WTC11 (cell line): ENCODE data around the gene MOSMO. TPM values are rescaled to one million over a fixed set of nuclear protein-coding genes. Genes with fewer than 3 reads are reported as not detected.

ENCODE experiments used
- ATAC-seq: fragments of 200-7000 bp; cut with Tn5 transposase; 2 replicates; pipeline ENCODE4 v1.10.0; 2021; ENCODE audit warnings: mild to moderate bottlenecking, moderate library complexity
- CTCF ChIA-PET: fragments of 300-600 bp; sonication (Branson Sonifier 250); formaldehyde crosslinking; loops from one replicate; lab custom pipeline; 2021; ENCODE audit warnings: antibody characterized with exemption; lab: Charles Lee
- POLR2A ChIA-PET: fragments of 350-600 bp; sonication (Branson Sonifier 250); formaldehyde crosslinking; loops from one replicate; lab custom pipeline; 2021; ENCODE audit warnings: antibody characterized with exemption; lab: Charles Lee
- DNase-seq: peaks from one replicate; pipeline ENCODE4 v3.0.0; 2021; ENCODE audit warnings: low spot score
- H3K27ac Mint-ChIP-seq: 2 replicates; pipeline ENCODE4 v1.8.0; 2021; ENCODE audit warnings: mixed read lengths
- H3K27me3 Mint-ChIP-seq: 2 replicates; pipeline ENCODE4 v1.8.0; 2021; ENCODE audit warnings: low read depth, mild to moderate bottlenecking, moderate library complexity, mixed read lengths
- H3K36me3 Mint-ChIP-seq: 2 replicates; pipeline ENCODE4 v1.8.0; 2021; ENCODE audit warnings: mixed read lengths
- H3K4me1 Mint-ChIP-seq: 2 replicates; pipeline ENCODE4 v1.8.0; 2022; ENCODE audit warnings: mixed read lengths
- H3K4me3 Mint-ChIP-seq: 2 replicates; pipeline ENCODE4 v1.8.0; 2021; ENCODE audit warnings: mild to moderate bottlenecking, moderate library complexity, mixed read lengths
- H3K9me3 Mint-ChIP-seq: 2 replicates; pipeline ENCODE4 v1.8.0; 2021; ENCODE audit warnings: mixed read lengths
- AR ChIP-seq: fragments of 250-450 bp; sonication (Bioruptor Pico); IDR thresholded peaks from 2 replicates; pipeline ENCODE4 v1.9.0; 2021; ENCODE audit warnings: mild to moderate bottlenecking
- ATF2 ChIP-seq: sonication (generic); formaldehyde crosslinking; IDR thresholded peaks from 2 replicates; pipeline ENCODE4 v1.8.1; 2022; ENCODE audit warnings: low read depth, missing genetic modification reagents, borderline replicate concordance
- ATF3 ChIP-seq: sonication (generic); formaldehyde crosslinking; conservative IDR thresholded peaks from 2 replicates; pipeline ENCODE4 v1.8.1; 2022; ENCODE audit warnings: mild to moderate bottlenecking, missing genetic modification reagents
- CBFB ChIP-seq: sonication (generic); formaldehyde crosslinking; IDR thresholded peaks from 2 replicates; pipeline ENCODE4 v1.8.1; 2022; ENCODE audit warnings: mild to moderate bottlenecking, low read depth, missing genetic modification reagents
- EMX1 ChIP-seq: fragments of 250-450 bp; sonication (Bioruptor Pico); IDR thresholded peaks from 2 replicates; pipeline ENCODE4 v1.8.0; 2021; ENCODE audit warnings: mild to moderate bottlenecking
- GRHL2 ChIP-seq: fragments of 250-450 bp; sonication (Bioruptor Pico); IDR thresholded peaks from 2 replicates; pipeline ENCODE4 v1.8.0; 2022; ENCODE audit warnings: mild to moderate bottlenecking, moderate library complexity; ENCODE audit not compliant: insufficient replicate concordance, severe bottlenecking
- HMGXB4 ChIP-seq: sonication (generic); formaldehyde crosslinking; IDR thresholded peaks from 2 replicates; pipeline ENCODE4 v1.8.1; 2023; ENCODE audit warnings: mild to moderate bottlenecking, moderate library complexity, missing genetic modification reagents
- JAZF1 ChIP-seq: fragments of 250-450 bp; sonication (Bioruptor Pico); IDR thresholded peaks from 2 replicates; pipeline ENCODE4 v1.9.0; 2021; ENCODE audit warnings: moderate library complexity, mild to moderate bottlenecking, inconsistent platforms
- NFE2L1 ChIP-seq: sonication (generic); formaldehyde crosslinking; IDR thresholded peaks from 2 replicates; pipeline ENCODE4 v1.8.1; 2023; ENCODE audit warnings: missing genetic modification reagents
- NFYB ChIP-seq: sonication (generic); formaldehyde crosslinking; conservative IDR thresholded peaks from 2 replicates; pipeline ENCODE4 v1.8.0; 2022; ENCODE audit warnings: low read depth, missing genetic modification reagents
- PREB ChIP-seq: sonication (generic); formaldehyde crosslinking; IDR thresholded peaks from 2 replicates; pipeline ENCODE4 v1.8.1; 2022; ENCODE audit warnings: mild to moderate bottlenecking, missing genetic modification reagents, moderate library complexity, borderline replicate concordance
- PRRX2 ChIP-seq: fragments of 250-450 bp; sonication (Bioruptor Pico); IDR thresholded peaks from 2 replicates; pipeline ENCODE4 v1.8.0; 2021; ENCODE audit warnings: mild to moderate bottlenecking
- SOX15 ChIP-seq: fragments of 250-450 bp; sonication (Bioruptor Pico); IDR thresholded peaks from 2 replicates; pipeline ENCODE4 v1.9.0; 2021; ENCODE audit warnings: mild to moderate bottlenecking
- ZNF232 ChIP-seq: sonication (generic); formaldehyde crosslinking; IDR thresholded peaks from 2 replicates; pipeline ENCODE4 v1.8.0; 2022; ENCODE audit warnings: mild to moderate bottlenecking, missing genetic modification reagents
- ZNF281 ChIP-seq: sonication (generic); formaldehyde crosslinking; IDR thresholded peaks from 2 replicates; pipeline ENCODE4 v1.8.0; 2023; ENCODE audit warnings: mild to moderate bottlenecking, missing genetic modification reagents
- ZNF423 ChIP-seq: fragments of 250-450 bp; sonication (Bioruptor Pico); IDR thresholded peaks from 2 replicates; pipeline ENCODE4 v2.1.2; 2022; ENCODE audit warnings: mild to moderate bottlenecking, moderate library complexity
- ZNF512 ChIP-seq: sonication (generic); formaldehyde crosslinking; IDR thresholded peaks from 2 replicates; pipeline ENCODE4 v1.8.1; 2022; ENCODE audit warnings: missing genetic modification reagents, borderline replicate concordance
- total RNA-seq: library from RNA; stranded (reverse); gene quantifications from 3 replicates; pipeline ENCODE4 v1.2.3, GENCODE V29; 2021

MOSMO gene
- total RNA-seq, 1 experiment from 2014 or later: 10.7 TPM

GRCh38 chr16:22092143-22092933 lies 84.4 kb downstream of the MOSMO start, which contains the start of gene VWA3A:
Gene VWA3A (plus strand): TSS chr16:22092541. CDS start chr16:22092638, 97 bp downstream.
- H3K4me1 Mint-ChIP-seq: peaks cover 10% of the 10 kb centered on the region
- H3K36me3 Mint-ChIP-seq: no peaks in the 10 kb centered on the region
- peak within 1 kb of the TSS; percentile 18; the same call in 1 of the 2 replicates for H3K4me3 Mint-ChIP-seq
- no peaks in the 10 kb centered on the region; the same call in 1 of the 2 replicates for H3K27me3 Mint-ChIP-seq
- TF ChIP-seq ATF3 (CRISPR knock-in tag): no peak
- 0 out of 2 replicates have a peak, but pooled peaks have one; percentile 22 for TF ChIP-seq ZNF423 (CRISPR knock-in tag)
- TF ChIP-seq, all 79 proteins: peak for 1
- H3K9me3 Mint-ChIP-seq: no peaks in the 10 kb centered on the region
- H3K27ac Mint-ChIP-seq: peak within 1 kb of the TSS; percentile 37; the same call in 1 of the 2 replicates
- peak; percentile 91 for ATAC-seq
- peak; percentile 57 for DNase-seq
- ChIA-PET CTCF (interaction anchor here (0.6 to 4.4 kb wide), 9 partner anchors 15 to 103 kb away, joined by 3 to 56 read pairs (median 4); partner anchors contain the start of gene MOSMO), POLR2A (no interaction called here)

GRCh38 chr16:22093331-22093730 lies 85.4 kb downstream of the MOSMO start:
- ChIA-PET POLR2A (no interaction called here), CTCF (interaction anchor here (0.6 to 4.4 kb wide), 5 partner anchors 11 to 96 kb away, joined by 3 to 56 read pairs (median 4); no protein-coding TSS in a partner anchor)
- Mint-ChIP-seq H3K4me3 (no peak overlapping the region), H3K27ac (no peak overlapping the region), H3K9me3 (no peaks in the 10 kb centered on the region), H3K36me3 (no peaks in the 10 kb centered on the region), H3K4me1 (peaks cover 14% of the 10 kb centered on the region), H3K27me3 (no peaks in the 10 kb centered on the region; the same call in 1 of the 2 replicates)
- TF ChIP-seq HMGXB4 (no peak), AR (CRISPR knock-in tag) (no peak), SOX15 (CRISPR knock-in tag) (no peak), PREB (CRISPR knock-in tag) (no peak), NFE2L1 (CRISPR knock-in tag) (no peak), ZNF512 (CRISPR knock-in tag) (no peak), ZNF232 (CRISPR knock-in tag) (no peak), CBFB (CRISPR knock-in tag) (no peak), ZNF281 (CRISPR knock-in tag) (no peak), PRRX2 (CRISPR knock-in tag) (no peak), GRHL2 (CRISPR knock-in tag) (no peak), NFYB (CRISPR knock-in tag) (no peak), ATF2 (CRISPR knock-in tag) (no peak), JAZF1 (CRISPR knock-in tag) (no peak), EMX1 (no peak)
- ATAC-seq: no peak
- no peak for DNase-seq
